K562 (cell line): ENCODE results near the gene FOXR1. TPM values are rescaled to one million over a fixed set of nuclear protein-coding genes. Genes with fewer than 3 reads are reported as not detected.
"Not testable (repeated sequence)": the region's sequence is repeated elsewhere in the genome, so short reads cannot be mapped to it uniquely, and the experiment has no call there.

Source experiments
- ATAC-seq: fragments of 200-7000 bp; cut with Tn5 transposase; 3 replicates; pipeline ENCODE4 v1.9.1; 2020; ENCODE audit warnings: moderate library complexity
- BruUV-seq: library from RNA; stranded (reverse); fragments of 400-500 nt; replicated peaks from 2 replicates; lab custom pipeline; 2021; lab: Mats Ljungman, UMichigan
- CTCF ChIA-PET: fragments of 300-600 bp; formaldehyde crosslinking; extraction: SDS; loops from one replicate; lab custom pipeline; 2021; ENCODE audit warnings: low intra/inter-chr PET ratio; lab: Yijun Ruan, JAX
- POLR2A ChIA-PET: fragments of 300-600, 350-650 bp; sonication (Branson Sonifier 250); formaldehyde crosslinking; extraction: SDS; loops from one replicate; lab custom pipeline; 2021; ENCODE audit warnings: antibody characterized with exemption, inconsistent platforms; lab: Yijun Ruan, JAX
- DNase-seq, 4 experiments: peaks; one replicate each; pipeline versions ENCODE4 v3.0.0 to v3.0.0-alpha.2; 2011 to 2018; ENCODE audit warnings: low spot score in 3 of 4, mixed read lengths in 3 of 4; ENCODE audit errors: extremely low read depth in 1 of 4
- FAIRE-seq: peaks from 2 replicates; lab custom pipeline; 2011; peaks lifted over from hg19 to GRCh38; lab: Jason Lieb, UNC
- H2AFZ ChIP-seq: 2 replicates; pipeline ENCODE4 v1.6.0; 2011; ENCODE audit warnings: low read depth, low read length, control low read depth, inconsistent platforms
- H3K27ac ChIP-seq: fragments of 200-600 bp; 3 replicates; pipeline ENCODE4 v1.8.0; 2011; ENCODE audit warnings: low read depth, mild to moderate bottlenecking, control low read depth, inconsistent platforms, low read length, moderate library complexity, mixed read lengths; ENCODE audit errors: extremely low read depth
- H3K27me3 ChIP-seq, 2 experiments: fragments of 300-600 bp in 1 of 2; 2 replicates in 1 of 2; 3 replicates in 1 of 2; pipeline versions ENCODE4 v1.6.0 to v1.8.0; 2011; ENCODE audit warnings: inconsistent platforms in 2 of 2, low read length in 2 of 2, mild to moderate bottlenecking in 1 of 2, mixed read lengths in 1 of 2, moderate library complexity in 1 of 2; ENCODE audit not compliant: control insufficient read depth in 2 of 2, insufficient read depth in 2 of 2
- H3K36me3 ChIP-seq: fragments of 300-600 bp; 3 replicates; pipeline ENCODE4 v1.8.0; 2011; ENCODE audit warnings: mild to moderate bottlenecking, low read length, inconsistent platforms; ENCODE audit not compliant: control insufficient read depth, insufficient read depth
- H3K4me1 ChIP-seq, 2 experiments: fragments of 200-600 bp in 1 of 2; replicated peaks in 1 of 2; 2 replicates in 1 of 2; 3 replicates in 1 of 2; pipeline versions ENCODE4 v1.5.1 to v1.8.0; 2011; ENCODE audit warnings: inconsistent platforms in 2 of 2, low read length in 2 of 2, mild to moderate bottlenecking in 1 of 2, mixed read lengths in 1 of 2, moderate library complexity in 1 of 2; ENCODE audit not compliant: control insufficient read depth in 2 of 2, insufficient read depth in 2 of 2
- H3K4me2 ChIP-seq: 2 replicates; pipeline ENCODE4 v1.6.1; 2011; ENCODE audit warnings: low read length, control low read depth, inconsistent platforms, mixed read lengths; ENCODE audit not compliant: insufficient read depth
- H3K4me3 ChIP-seq: fragments of 200-600 bp; sonication (generic), shearing (Covaris generic); 2 replicates; pipeline ENCODE4 v1.5.1; 2016; ENCODE audit warnings: control low read depth, inconsistent platforms
- H3K79me2 ChIP-seq: fragments of 200-600 bp; 3 replicates; pipeline ENCODE4 v1.8.0; 2011; ENCODE audit warnings: low read length, inconsistent platforms; ENCODE audit not compliant: control insufficient read depth, insufficient read depth
- H3K9ac ChIP-seq, 2 experiments: 2 replicates each; pipeline versions ENCODE4 v1.6.0 to v1.6.1; 2011; ENCODE audit warnings: low read depth in 2 of 2, low read length in 2 of 2, control low read depth in 1 of 2, inconsistent platforms in 1 of 2, mild to moderate bottlenecking in 1 of 2, mixed read lengths in 1 of 2; ENCODE audit not compliant: insufficient read depth in 1 of 2
- H3K9me1 ChIP-seq: one replicate; pipeline ENCODE4 v1.6.0; 2011; ENCODE audit warnings: inconsistent platforms, mild to moderate bottlenecking, low read length, moderate library complexity; ENCODE audit not compliant: control insufficient read depth, insufficient read depth
- H3K9me3 ChIP-seq: replicated peaks from 2 replicates; pipeline ENCODE4 v1.5.1; 2011; ENCODE audit warnings: low read depth, low read length, inconsistent platforms; ENCODE audit not compliant: control insufficient read depth, insufficient read depth
- H4K20me1 ChIP-seq: replicated peaks from 2 replicates; pipeline ENCODE4 v1.6.1; 2011; ENCODE audit warnings: low read length, inconsistent platforms, mixed read lengths; ENCODE audit not compliant: control insufficient read depth, insufficient read depth
- CCAR2 ChIP-seq: fragments of 200-400 bp; formaldehyde crosslinking; IDR thresholded peaks from 2 replicates; pipeline ENCODE4 v1.6.1; 2017; ENCODE audit warnings: mild to moderate bottlenecking, low read depth, low read length
- FOXK2 ChIP-seq, 2 experiments: fragments of 450-650 bp; IDR thresholded peaks in 1 of 2; conservative IDR thresholded peaks in 1 of 2; 2 replicates each; pipeline ENCODE4 v1.6.1; 2016; ENCODE audit warnings: low read depth in 2 of 2, mild to moderate bottlenecking in 1 of 2
- ILK ChIP-seq: fragments of 450-650 bp; IDR thresholded peaks from 2 replicates; pipeline ENCODE4 v1.6.1; 2016; ENCODE audit warnings: missing genetic modification characterization, low read depth, mild to moderate bottlenecking, missing compliant biosample characterization, moderate library complexity, borderline replicate concordance
- IRF1 ChIP-seq: sonication (generic); formaldehyde crosslinking; IDR thresholded peaks from 2 replicates; pipeline ENCODE4 v1.8.0; 2022; ENCODE audit warnings: missing genetic modification reagents, mild to moderate bottlenecking, borderline replicate concordance
- KDM2B ChIP-seq: fragments of 250-450 bp; sonication (Bioruptor Pico); IDR thresholded peaks from 2 replicates; pipeline ENCODE4 v1.8.0; 2021; ENCODE audit warnings: mild to moderate bottlenecking, moderate library complexity
- MAFK ChIP-seq: IDR thresholded peaks from 2 replicates; pipeline ENCODE4 v1.6.1; 2011; ENCODE audit warnings: low read length, improper control_type of control experiment
- MCM5 ChIP-seq: fragments of 450-650 bp; IDR thresholded peaks from 2 replicates; pipeline ENCODE4 v1.6.1; 2016; ENCODE audit warnings: low read depth
- MEIS2 ChIP-seq: fragments of 450-650 bp; IDR thresholded peaks from 2 replicates; pipeline ENCODE4 v1.6.1; 2014; ENCODE audit warnings: mild to moderate bottlenecking; ENCODE audit not compliant: partially characterized antibody
- NFE2 ChIP-seq: IDR thresholded peaks from 2 replicates; pipeline ENCODE4 v1.6.1; 2014; ENCODE audit warnings: antibody characterized with exemption, low read depth
- RBM39 ChIP-seq: fragments of 200-400 bp; formaldehyde crosslinking; optimal IDR thresholded peaks from 2 replicates; pipeline ENCODE3; 2018; ENCODE audit warnings: low read depth, low read length
- RNF219 ChIP-seq: fragments of 250-450 bp; sonication (Bioruptor Pico); IDR thresholded peaks from 2 replicates; pipeline ENCODE4 v1.5.0; 2022; ENCODE audit warnings: mild to moderate bottlenecking
- TEAD1 ChIP-seq, 2 experiments: fragments of 450-650 bp in 1 of 2; sonication (generic) in 1 of 2; formaldehyde crosslinking; IDR thresholded peaks; 2 replicates each; pipeline versions ENCODE4 v1.4.0 to v1.8.0; 2020 to 2022; ENCODE audit warnings: mild to moderate bottlenecking in 2 of 2, missing genetic modification reagents in 1 of 2
- TRIM24 ChIP-seq, 2 experiments: fragments of 450-650 bp; IDR thresholded peaks; 2 replicates each; pipeline ENCODE4 v1.6.1; 2016
- ZC3H8 ChIP-seq: fragments of 450-650 bp; IDR thresholded peaks from 2 replicates; pipeline ENCODE4 v1.6.1; 2017
- ZNF134 ChIP-seq: fragments of 250-450 bp; sonication (Bioruptor Pico); conservative IDR thresholded peaks from 2 replicates; pipeline ENCODE4 v1.4.0; 2020
- WGBS: fragments of 100-300 bp; shearing (Covaris generic); methylation state at CpG from one replicate; pipeline ENCODE4 v1.1.6; 2016; ENCODE audit warnings: low coverage, mixed read lengths; ENCODE audit not compliant: insufficient coverage; ENCODE audit errors: missing lambda C conversion rate; 5-methylcytosine and 5-hydroxymethylcytosine counted together
- in situ Hi-C: fragments of 300-500 bp; cut with MboI; formaldehyde crosslinking; loops from 4 replicates; pipeline ENCODE4 v1.15.0; 2018; ENCODE audit warnings: inconsistent platforms, mixed read lengths
- intact Hi-C: fragments of 100-400 bp; cut with micrococcal nuclease; formaldehyde crosslinking; loops from 2 replicates; pipeline ENCODE4 v1.14.2; 2022
- polyA plus RNA-seq, 8 experiments: library from polyadenylated mRNA; depleted of rRNA in 4 of 8; stranded (reverse) in 5 of 8; unstranded in 3 of 8; fragments of >200 nt; fragmentation: Nextera tagmentation in 2 of 8; fragmentation: Illumina TruSeq in 1 of 8; extraction: Ambion mirVana in 2 of 8; extraction: Trizol in 1 of 8; gene quantifications; 2 replicates each; pipeline versions ENCODE4 v1.2.1 to v1.2.3, GENCODE V29; 2011 to 2014; ENCODE audit warnings: inconsistent platforms in 1 of 8, missing spikeins in 1 of 8
- total RNA-seq, 7 experiments: library from RNA; depleted of rRNA in 6 of 7; stranded (reverse); fragments of >200 nt in 6 of 7; fragmentation: Illumina TruSeq in 2 of 7; extraction: Trizol in 2 of 7; gene quantifications; 2 replicates each; pipeline versions ENCODE4 v1.2.1 to v1.2.3, GENCODE V29; 2011 to 2021; ENCODE audit warnings: low replicate concordance in 1 of 7

The FOXR1 gene
- total and polyA plus RNA-seq, 9 of the 15 experiments (the other 6 are each of a cell fraction or from before 2014, with no cell fraction given): not detected

- WGBS: 49% methylated on average over 8 of the region's 8 CpGs
- H3K4me2 ChIP-seq, H3K4me3 ChIP-seq, H3K27me3 ChIP-seq, BruUV-seq, FAIRE-seq, H3K79me2 ChIP-seq, in situ Hi-C loops, ATAC-seq, H3K9me3 ChIP-seq, CTCF ChIA-PET, DNase-seq, H3K9me1 ChIP-seq, H3K27ac ChIP-seq, H3K36me3 ChIP-seq, intact Hi-C loops, H2AFZ ChIP-seq, H4K20me1 ChIP-seq: not testable (repeated sequence)
- Histone ChIP-seq H3K9ac (peak overlapping the region in 1 of 2 experiments; percentile 66; a peak in 1 of 4 replicates), H3K4me1 (peaks cover 14 to 15% of the 10 kb centered on the region in 2 experiments; a peak in 4 of 5 replicates)
- POLR2A ChIA-PET: interaction anchor here (0.7 to 1.0 kb wide), 2 partner anchors 13 to 459 kb away, joined by 3 to 6 read pairs; partner anchors contain the start of gene CENATAC
Measured at GRCh38 chr11:118984337-118984736, 12.8 kb downstream of the FOXR1 start.

- Histone ChIP-seq H4K20me1 (no peaks in the 10 kb centered on the region), H3K9ac (peak overlapping the region in 1 of 2 experiments; percentile 66; a peak in 2 of 4 replicates), H3K36me3 (no peaks in the 10 kb centered on the region), H3K9me3 (no peaks in the 10 kb centered on the region), H3K79me2 (no peaks in the 10 kb centered on the region), H3K4me2 (no peak overlapping the region), H3K27me3 (no peaks in the 10 kb centered on the region), H3K4me1 (peaks cover 10 to 12% of the 10 kb centered on the region in 2 experiments; a peak in 4 of 5 replicates), H3K9me1 (no peaks in the 10 kb centered on the region), H3K4me3 (no peak overlapping the region), H3K27ac (no peak overlapping the region), H2AFZ (no peak overlapping the region)
- intact Hi-C loops: no loop called here
- in situ Hi-C loops: no loop called here
- CTCF ChIA-PET: no interaction called here
- DNase-seq (no peak), ATAC-seq (no peak), FAIRE-seq (no peak)
- POLR2A ChIA-PET: interaction anchor here (0.7 to 1.1 kb wide), 3 partner anchors 13 to 460 kb away, joined by 3 to 6 read pairs (median 4); partner anchors contain the start of gene CENATAC
- 68% methylated on average over 2 of the region's 2 CpGs for WGBS
- BruUV-seq: no TSS peak
- TF ChIP-seq MEIS2 (no peak), NFE2 (no peak), CCAR2 (no peak), RNF219 (CRISPR knock-in tag) (no peak), FOXK2 (conservative IDR thresholded peaks at IDR 0.05 in 1 of 2, IDR thresholded peaks at IDR 0.05 in 1 of 2; ENCODE audit: low read depth in 2 of 2) (no peak), ILK (tag) (no peak), MCM5 (no peak), MAFK (no peak), ZC3H8 (no peak), ZNF134 (CRISPR knock-in tag) (no peak), RBM39 (no peak), IRF1 (CRISPR knock-in tag) (no peak), TEAD1 (CRISPR knock-in tag; IDR thresholded peaks at IDR 0.05) (no peak), TRIM24 (IDR thresholded peaks at IDR 0.05) (no peak), KDM2B (CRISPR knock-in tag) (no peak)
Measured at GRCh38 chr11:118984825-118985224, 13.3 kb downstream of the FOXR1 start.
